Peyer's patch (tissue), 4 donors: ENCODE data around the gene POLR3A.

ENCODE experiments used
- POLR2A ChIP-seq, 2 donors: fragments of 450-650 bp; IDR thresholded peaks; one replicate each; pipeline ENCODE4 v1.5.1; 2017; ENCODE audit warnings: antibody characterized with exemption in 2 of 2, mild to moderate bottlenecking in 2 of 2, moderate library complexity in 2 of 2
- TF ChIP-seq, protein P1 (sequence below), 6 experiments: fragments of 450-650 bp in 4 of 6; fragments of 200-600 bp in 2 of 6; sonication (generic) in 1 of 6; IDR thresholded peaks; one replicate each; pipeline ENCODE4 v1.5.1; 2017 to 2019; ENCODE audit warnings: antibody characterized with exemption in 6 of 6, mild to moderate bottlenecking in 3 of 6, moderate library complexity in 1 of 6

DNA sequence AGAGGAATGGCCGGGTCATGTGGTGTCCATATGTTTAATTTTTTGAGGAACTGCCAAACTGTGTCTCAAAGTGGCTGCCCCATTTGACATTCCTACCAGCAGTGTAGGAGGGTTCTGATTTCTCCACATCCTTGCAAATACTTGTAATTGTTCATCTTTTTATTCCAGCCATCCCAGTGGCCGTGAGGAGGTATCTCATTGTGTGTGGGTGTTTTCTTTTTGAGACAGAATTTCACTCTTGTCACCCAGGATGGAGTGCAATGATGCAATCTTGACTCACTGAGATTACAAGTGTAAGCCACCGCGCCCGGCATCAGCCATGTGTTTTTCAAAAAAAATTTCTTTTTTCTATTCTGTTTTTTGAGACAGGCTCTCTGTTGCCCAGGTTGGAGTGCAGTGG lies 64.0 kb downstream of the POLR3A start:
- no peak for TF ChIP-seq POLR2A (IDR thresholded peaks at IDR 0.05)
- TF ChIP-seq, protein P1, sequence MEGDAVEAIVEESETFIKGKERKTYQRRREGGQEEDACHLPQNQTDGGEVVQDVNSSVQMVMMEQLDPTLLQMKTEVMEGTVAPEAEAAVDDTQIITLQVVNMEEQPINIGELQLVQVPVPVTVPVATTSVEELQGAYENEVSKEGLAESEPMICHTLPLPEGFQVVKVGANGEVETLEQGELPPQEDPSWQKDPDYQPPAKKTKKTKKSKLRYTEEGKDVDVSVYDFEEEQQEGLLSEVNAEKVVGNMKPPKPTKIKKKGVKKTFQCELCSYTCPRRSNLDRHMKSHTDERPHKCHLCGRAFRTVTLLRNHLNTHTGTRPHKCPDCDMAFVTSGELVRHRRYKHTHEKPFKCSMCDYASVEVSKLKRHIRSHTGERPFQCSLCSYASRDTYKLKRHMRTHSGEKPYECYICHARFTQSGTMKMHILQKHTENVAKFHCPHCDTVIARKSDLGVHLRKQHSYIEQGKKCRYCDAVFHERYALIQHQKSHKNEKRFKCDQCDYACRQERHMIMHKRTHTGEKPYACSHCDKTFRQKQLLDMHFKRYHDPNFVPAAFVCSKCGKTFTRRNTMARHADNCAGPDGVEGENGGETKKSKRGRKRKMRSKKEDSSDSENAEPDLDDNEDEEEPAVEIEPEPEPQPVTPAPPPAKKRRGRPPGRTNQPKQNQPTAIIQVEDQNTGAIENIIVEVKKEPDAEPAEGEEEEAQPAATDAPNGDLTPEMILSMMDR (IDR thresholded peaks at IDR 0.05) = no peak
